NCI-H1694 (cell line): ENCODE results near the gene CCDC194.

Experiments
- DNase-seq: peaks from one replicate; lab custom pipeline; 2025; lab: John Stamatoyannopoulos, UW

Gene CCDC194

GRCh38 chr19:17393914-17394313 is at the start of gene CCDC194:
CCDC194 (minus strand) TSS chr19:17394196; CDS start chr19:17394158, 38 bp downstream.
- no peak for DNase-seq

GRCh38 chr19:17441241-17442021 is 47.4 kb upstream of the CCDC194 start:
- no peak for DNase-seq

GRCh38 chr19:17436874-17437267 is 42.9 kb upstream of the CCDC194 start:
- DNase-seq: no peak

GRCh38 chr19:17436094-17436873 is 42.3 kb upstream of the CCDC194 start:
- DNase-seq: no peak

- no peak for DNase-seq
Measured at GRCh38 chr19:17435218-17435617, 41.2 kb upstream of the CCDC194 start.

GRCh38 chr19:17431417-17431816 is 37.4 kb upstream of the CCDC194 start:
- DNase-seq: no peak

- DNase-seq: no peak
Measured at GRCh38 chr19:17429641-17430113, 35.7 kb upstream of the CCDC194 start.

GRCh38 chr19:17424743-17425365 is 30.9 kb upstream of the CCDC194 start:
- DNase-seq: no peak

- DNase-seq: no peak
Measured at GRCh38 chr19:17423429-17424208, 29.6 kb upstream of the CCDC194 start.

GRCh38 chr19:17421942-17422341 is 27.9 kb upstream of the CCDC194 start:
- no peak for DNase-seq

GRCh38 chr19:17420475-17420924 is 26.5 kb upstream of the CCDC194 start:
- no peak for DNase-seq

- peak; percentile 93 for DNase-seq
Measured at GRCh38 chr19:17419621-17420474, 25.9 kb upstream of the CCDC194 start, which contains the start of gene MVB12A. MVB12A (plus strand) TSS chr19:17420047; CDS start chr19:17420136, 89 bp downstream.

GRCh38 chr19:17419154-17419620 is 25.2 kb upstream of the CCDC194 start:
- DNase-seq: no peak

GRCh38 chr19:17418710-17419109 is 24.7 kb upstream of the CCDC194 start:
- no peak for DNase-seq

- DNase-seq: no peak
Measured at GRCh38 chr19:17415121-17415520, 21.1 kb upstream of the CCDC194 start.

- no peak for DNase-seq
Measured at GRCh38 chr19:17414097-17414496, 20.1 kb upstream of the CCDC194 start.

GRCh38 chr19:17411801-17412200 is 17.8 kb upstream of the CCDC194 start:
- DNase-seq: no peak

GRCh38 chr19:17409990-17410389 is 16.0 kb upstream of the CCDC194 start:
- DNase-seq: no peak

GRCh38 chr19:17406887-17407196 is 12.8 kb upstream of the CCDC194 start:
- no peak for DNase-seq

- no peak for DNase-seq
Measured at GRCh38 chr19:17406046-17406886, 12.3 kb upstream of the CCDC194 start.
